Measurements from ENCODE around the gene PRDM16.

PRDM16 gene

GRCh38 chr1:3391711-3392110 lies 322.7 kb downstream of the PRDM16 start:
- no peak for DNase-seq

DNA sequence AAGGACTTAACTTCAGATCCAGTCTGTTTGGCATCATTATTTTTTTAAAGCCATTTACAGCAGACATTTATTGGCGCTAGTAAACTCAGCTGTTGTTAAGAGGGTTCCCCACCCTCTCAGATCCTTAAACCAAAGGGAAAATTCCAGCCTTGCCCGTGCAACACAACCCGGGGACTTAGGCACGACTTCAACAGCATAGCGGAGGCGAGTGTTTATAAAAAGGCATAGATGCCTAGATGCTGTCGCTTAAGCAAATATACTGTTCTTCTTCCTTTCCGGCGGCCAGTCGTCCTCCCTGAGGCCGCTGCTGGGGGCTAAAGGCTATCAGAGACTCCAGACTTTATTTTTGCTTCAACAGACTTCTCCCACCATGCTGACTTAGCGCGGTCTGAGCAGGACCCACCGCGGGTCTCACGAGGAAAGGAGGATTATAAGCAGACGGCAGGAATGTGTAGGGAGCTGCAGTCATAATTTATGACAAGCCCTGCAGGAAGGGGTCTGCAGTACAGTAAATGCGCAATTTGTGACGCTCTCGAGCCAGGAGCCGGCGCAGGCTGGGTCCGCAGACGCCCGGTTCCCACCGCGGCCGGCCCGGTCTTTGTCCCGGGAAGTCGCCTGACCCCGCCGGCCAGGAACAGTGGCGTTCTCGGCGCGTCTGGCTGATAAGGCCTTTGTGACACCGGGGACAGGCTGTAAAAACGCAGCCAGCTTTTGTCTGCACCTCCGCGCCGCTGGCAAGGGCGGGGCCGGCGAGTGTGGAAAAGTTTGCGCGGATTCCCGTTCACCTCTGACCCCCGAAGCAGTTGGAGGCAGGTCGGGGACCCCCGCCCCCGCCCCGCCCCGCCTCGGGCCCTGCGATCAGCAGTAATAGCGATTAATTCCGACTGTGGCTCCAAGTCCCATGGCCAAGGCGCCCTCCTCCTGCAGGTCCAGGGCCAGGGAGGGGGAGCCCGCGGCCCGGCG lies 324.3 kb downstream of the PRDM16 start:
- DNase-seq: no peak

- no peak for DNase-seq
These were observed 325.3 kb downstream of the PRDM16 start for GRCh38 chr1:3393987-3394920.

DNA sequence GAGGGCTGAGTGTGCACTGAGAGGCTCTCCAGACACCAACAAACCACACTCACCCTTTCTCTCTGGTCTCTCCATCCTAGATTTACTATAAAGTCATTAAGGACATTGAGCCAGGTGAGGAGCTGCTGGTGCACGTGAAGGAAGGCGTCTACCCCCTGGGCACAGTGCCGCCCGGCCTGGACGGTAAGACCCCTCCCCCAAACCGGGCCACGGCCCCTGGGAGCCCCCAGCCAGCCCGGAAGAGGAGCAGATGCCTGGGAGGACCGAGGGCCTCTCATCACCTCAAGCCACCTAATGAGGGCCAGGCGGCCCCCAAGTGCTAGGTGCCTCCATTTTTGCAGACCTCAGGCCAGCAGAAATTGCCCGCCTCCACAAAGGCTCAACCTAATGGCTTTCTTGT lies 327.4 kb downstream of the PRDM16 start:
- DNase-seq: no peak

DNA sequence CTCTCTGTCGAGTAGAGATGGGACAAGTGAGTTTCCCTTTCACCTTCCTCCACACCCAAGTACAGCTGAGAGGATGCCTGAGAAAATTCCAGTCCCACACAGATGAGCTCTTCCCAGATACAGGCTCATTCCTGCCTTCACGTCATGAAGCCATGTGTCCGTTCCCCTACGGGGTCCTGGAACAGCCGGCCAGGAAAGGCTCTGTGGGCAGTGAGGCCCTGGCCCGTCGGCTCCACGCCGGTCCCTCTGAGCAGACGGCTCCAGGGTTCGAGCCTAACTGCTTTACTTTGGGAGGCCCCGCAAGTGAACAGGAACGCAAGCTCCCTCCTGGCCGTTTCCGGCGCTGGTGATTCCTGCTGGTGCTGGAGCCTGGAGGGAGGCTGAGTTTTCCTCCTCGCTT lies 328.3 kb downstream of the PRDM16 start:
- no peak for DNase-seq

GRCh38 chr1:3398396-3399140 lies 329.6 kb downstream of the PRDM16 start:
- no peak for DNase-seq

- no peak for DNase-seq
These were observed 330.7 kb downstream of the PRDM16 start for GRCh38 chr1:3399732-3400131.

DNA sequence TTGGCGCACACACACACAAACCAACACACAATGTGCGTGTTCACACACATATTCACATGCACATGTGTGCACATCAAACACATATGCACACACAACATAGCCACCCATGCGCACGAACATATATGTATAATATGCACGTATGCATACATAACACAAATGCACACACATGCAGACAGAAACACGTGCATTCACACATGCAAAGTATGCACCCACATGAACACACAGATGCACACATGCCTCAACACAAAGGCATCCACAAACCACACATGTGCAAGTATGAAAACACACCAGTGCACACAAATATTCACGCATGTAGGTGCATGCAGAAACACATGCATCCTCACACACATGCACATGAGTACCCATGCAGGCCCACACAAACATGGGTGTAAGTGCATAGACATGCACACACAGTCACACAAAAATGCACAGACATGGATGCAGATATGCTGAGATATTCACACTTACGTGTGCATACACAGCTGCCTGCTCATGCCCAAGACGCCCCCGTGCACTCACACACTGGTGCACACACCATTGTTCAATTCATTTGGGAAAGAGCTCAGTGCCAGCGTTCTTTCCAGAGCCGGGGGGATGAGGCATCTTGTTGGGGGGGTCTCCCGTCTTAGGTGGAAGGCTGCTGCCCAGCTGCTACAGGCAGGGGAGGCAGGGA lies 332.7 kb downstream of the PRDM16 start:
- DNase-seq: no peak

GRCh38 chr1:3402258-3403010 lies 333.4 kb downstream of the PRDM16 start:
- DNase-seq: no peak

GRCh38 chr1:3403011-3403345 lies 334.0 kb downstream of the PRDM16 start:
- no peak for DNase-seq

GRCh38 chr1:3403388-3404231 lies 334.6 kb downstream of the PRDM16 start:
- no peak for DNase-seq

DNA sequence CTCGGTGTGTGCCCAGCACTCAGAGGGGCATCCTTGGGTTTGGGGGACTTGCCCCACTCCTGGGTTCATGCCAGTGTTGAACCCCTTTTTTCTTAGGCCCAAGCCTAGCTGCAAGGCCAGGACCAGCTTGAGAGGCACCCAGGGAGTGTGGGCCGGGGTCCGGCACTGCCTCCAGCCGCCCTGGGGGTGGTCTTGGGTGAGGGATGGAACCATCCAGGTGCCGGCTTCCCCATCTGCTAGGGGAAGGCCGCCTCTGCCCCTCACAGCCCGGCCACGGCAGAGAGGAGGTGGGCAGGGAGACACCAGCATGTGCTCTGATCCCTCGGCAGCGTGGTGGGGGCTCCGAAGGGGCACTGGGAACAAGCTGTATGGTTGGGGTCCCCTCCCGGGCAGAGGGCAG lies 335.3 kb downstream of the PRDM16 start:
- no peak for DNase-seq

- DNase-seq: no peak
These were observed 335.8 kb downstream of the PRDM16 start for GRCh38 chr1:3404801-3405200.

- DNase-seq: no peak
These were observed 336.5 kb downstream of the PRDM16 start for GRCh38 chr1:3405491-3405890.

GRCh38 chr1:3405974-3406867 lies 337.2 kb downstream of the PRDM16 start:
- no peak for DNase-seq

- no peak for DNase-seq
These were observed 338.0 kb downstream of the PRDM16 start for GRCh38 chr1:3407021-3407420.

DNA sequence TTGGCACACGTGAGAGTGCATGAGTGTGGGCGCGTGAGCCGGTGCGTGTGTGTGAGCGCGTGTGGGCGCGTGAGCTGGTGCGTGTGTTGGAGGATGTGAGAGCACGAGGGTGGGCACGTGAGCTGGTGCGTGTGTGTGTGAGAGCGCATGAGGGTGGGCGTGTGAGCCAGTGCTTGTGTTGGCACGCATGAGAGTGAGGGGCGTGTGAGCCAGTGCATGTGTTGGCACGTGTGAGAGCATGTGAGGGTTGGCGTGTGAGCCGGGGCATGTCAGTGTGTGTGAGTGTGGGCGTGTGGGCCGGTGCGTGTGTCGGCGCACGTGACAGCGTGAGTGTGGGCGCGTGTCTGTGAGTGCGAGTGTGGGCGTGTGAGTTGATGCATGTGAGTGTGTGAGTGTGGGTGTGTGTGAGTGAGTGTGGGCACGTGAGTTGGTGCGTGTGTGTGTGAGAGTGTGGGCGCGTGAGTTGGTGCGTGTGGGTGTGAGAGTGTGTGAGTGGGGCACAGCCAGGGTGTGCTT lies 339.8 kb downstream of the PRDM16 start:
- DNase-seq: no peak

DNA sequence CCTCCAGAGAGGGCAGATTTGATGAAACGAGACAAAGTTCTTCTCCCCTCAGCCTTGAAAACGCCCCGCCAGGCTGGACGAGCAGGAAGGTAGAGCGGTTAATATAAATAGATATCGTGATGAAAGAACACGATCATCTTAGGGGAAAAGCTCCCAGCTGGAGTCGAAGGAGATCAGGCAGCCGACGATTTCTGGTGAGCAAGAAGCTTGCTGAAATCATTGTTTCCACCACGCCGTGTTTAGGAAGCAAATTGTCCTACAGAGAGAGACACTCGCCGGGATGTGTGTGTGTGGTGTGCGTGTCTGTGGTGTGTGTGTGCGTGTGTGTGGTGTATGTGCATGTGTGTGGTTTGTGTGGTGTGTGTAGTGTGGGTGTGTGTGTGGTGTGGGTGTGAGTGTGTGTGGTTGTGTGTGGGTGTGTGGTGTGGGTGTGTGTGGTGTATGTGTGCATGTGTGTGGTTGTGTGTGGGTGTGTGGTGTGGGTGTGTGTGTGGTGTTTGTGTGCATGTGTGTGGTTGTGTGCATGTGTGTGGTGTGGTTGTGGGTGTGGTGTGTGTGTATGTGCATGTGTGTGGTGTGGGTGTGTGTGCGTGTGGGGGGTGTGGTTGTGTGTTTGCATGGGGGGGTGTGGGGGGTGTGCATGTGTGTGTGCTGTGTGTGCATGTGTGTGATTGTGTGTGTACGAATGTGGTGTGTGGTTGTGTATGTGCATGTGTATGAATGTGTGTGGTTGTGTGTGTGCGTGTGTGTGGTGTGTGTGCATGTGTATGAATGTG lies 340.6 kb downstream of the PRDM16 start:
- no peak for DNase-seq

Measured in OCI-M1 (cell line).